ENCODE results near the gene KLHL5. TPM values are rescaled to one million over a fixed set of nuclear protein-coding genes. Genes with fewer than 3 reads are reported as not detected.

KLHL5 gene
- total RNA-seq, 2 experiments from 2014 or later: 34.4 to 59.8 TPM

DNA sequence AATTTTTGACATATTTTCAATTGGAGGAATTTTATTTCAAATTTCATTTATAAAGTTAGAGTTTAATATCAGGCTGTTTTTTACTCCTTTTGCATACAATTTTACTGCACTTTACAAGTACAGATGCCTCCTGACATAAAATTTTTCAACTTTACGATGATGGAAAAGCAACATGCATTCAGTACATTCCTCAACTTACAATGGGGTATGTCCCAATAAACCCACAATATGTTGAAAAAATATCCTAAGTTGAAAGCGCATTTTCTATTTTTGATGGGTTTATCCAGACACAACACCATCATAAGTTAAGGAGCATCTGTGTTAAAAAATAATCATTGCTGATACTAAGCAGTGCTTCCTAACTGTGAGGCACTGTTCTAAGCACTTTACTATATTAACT is 4.3 kb downstream of the KLHL5 start:
- intact Hi-C loops (cut with micrococcal nuclease; ENCODE audit: unreplicated experiment): no loop called here
- TF ChIP-seq EZH2phosphoT487 (IDR thresholded peaks at IDR 0.05; ENCODE audit: borderline replicate concordance, low read depth, low read length) (no peak), CTCF (conservative IDR thresholded peaks at IDR 0.05; ENCODE audit: low read length) (no peak)
- ChIA-PET CTCF (ENCODE audit: unreplicated experiment) (no interaction called here), POLR2A (interaction anchor here (0.7 to 1.5 kb wide), 3 partner anchors 8 to 41 kb away, joined by 3 read pairs; no protein-coding TSS in a partner anchor)
- Histone ChIP-seq H3K4me2 (ENCODE audit: low read length) (no peak overlapping the region), H3K9me3 (ENCODE audit: low read length) (no peaks in the 10 kb centered on the region), H3K79me2 (ENCODE audit: insufficient read depth, low read depth, low read length) (peaks cover 10% of the 10 kb centered on the region; the same call in 1 of the 2 replicates), H3K9me2 (ENCODE audit: insufficient read depth, low read length) (no peaks in the 10 kb centered on the region), H3K36me3 (ENCODE audit: insufficient read depth, low read length) (no peaks in the 10 kb centered on the region), H3K27ac (ENCODE audit: low read depth, low read length, poor library complexity, severe bottlenecking) (no peak overlapping the region), H4K20me1 (ENCODE audit: insufficient read depth, low read length) (no peaks in the 10 kb centered on the region), H2AFZ (ENCODE audit: low read length) (no peak overlapping the region), H3K4me1 (ENCODE audit: insufficient read depth, low read length, poor library complexity, severe bottlenecking) (no peaks in the 10 kb centered on the region), H3K4me3 (ENCODE audit: low read depth, low read length, poor library complexity, severe bottlenecking) (no peak overlapping the region)
- no TSS peak for BruUV-seq (replicated peaks)
- no peak for DNase-seq (ENCODE audit: low spot score)

- H3K4me2 ChIP-seq (ENCODE audit: low read length): no peak overlapping the region
- no peak overlapping the region for H3K4me3 ChIP-seq (ENCODE audit: low read depth, low read length, poor library complexity, severe bottlenecking)
- BruUV-seq (replicated peaks): no TSS peak
- no peaks in the 10 kb centered on the region for H4K20me1 ChIP-seq (ENCODE audit: insufficient read depth, low read length)
- H3K27ac ChIP-seq (ENCODE audit: low read depth, low read length, poor library complexity, severe bottlenecking): no peak overlapping the region
- H3K79me2 ChIP-seq (ENCODE audit: insufficient read depth, low read depth, low read length): peaks cover 10% of the 10 kb centered on the region; the same call in 1 of the 2 replicates
- no peak for DNase-seq (ENCODE audit: low spot score)
- no peak for TF ChIP-seq EZH2phosphoT487 (IDR thresholded peaks at IDR 0.05; ENCODE audit: borderline replicate concordance, low read depth, low read length)
- no peak for TF ChIP-seq CTCF (conservative IDR thresholded peaks at IDR 0.05; ENCODE audit: low read length)
- no peak overlapping the region for H2AFZ ChIP-seq (ENCODE audit: low read length)
- H3K4me1 ChIP-seq (ENCODE audit: insufficient read depth, low read length, poor library complexity, severe bottlenecking): no peaks in the 10 kb centered on the region
- H3K9me3 ChIP-seq (ENCODE audit: low read length): no peaks in the 10 kb centered on the region
- H3K36me3 ChIP-seq (ENCODE audit: insufficient read depth, low read length): no peaks in the 10 kb centered on the region
- intact Hi-C loops (cut with micrococcal nuclease; ENCODE audit: unreplicated experiment): no loop called here
- ChIA-PET POLR2A (interaction anchor here (0.7 to 1.0 kb wide), 3 partner anchors 9 to 200 kb away, joined by 3 read pairs; no protein-coding TSS in a partner anchor), CTCF (ENCODE audit: unreplicated experiment) (no interaction called here)
- no peaks in the 10 kb centered on the region for H3K9me2 ChIP-seq (ENCODE audit: insufficient read depth, low read length)
Observed at GRCh38 chr4:39067031-39067430, 5.0 kb downstream of the KLHL5 start.

DNA sequence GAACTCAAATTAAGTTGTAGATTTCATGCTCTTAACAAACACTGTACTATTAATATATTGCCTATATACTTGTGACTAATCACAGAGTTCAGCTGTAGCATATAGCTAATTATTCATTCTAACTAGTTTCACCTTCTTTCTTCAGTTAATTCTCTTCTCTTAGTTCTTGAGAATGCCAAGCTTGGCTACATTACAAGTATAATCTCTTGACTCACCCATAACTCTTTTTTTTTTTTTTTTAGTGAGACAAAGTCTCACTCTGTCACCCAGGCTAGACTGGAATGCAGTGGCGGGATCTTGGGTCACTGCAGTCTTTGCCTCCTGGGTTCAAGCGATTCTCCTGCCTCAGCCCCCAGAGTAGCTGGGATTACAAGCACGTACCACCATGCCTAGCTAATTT is 5.4 kb downstream of the KLHL5 start:
- Histone ChIP-seq H3K4me3 (ENCODE audit: low read depth, low read length, poor library complexity, severe bottlenecking) (no peak overlapping the region), H3K9me2 (ENCODE audit: insufficient read depth, low read length) (no peaks in the 10 kb centered on the region), H3K9me3 (ENCODE audit: low read length) (no peaks in the 10 kb centered on the region), H3K36me3 (ENCODE audit: insufficient read depth, low read length) (no peaks in the 10 kb centered on the region), H4K20me1 (ENCODE audit: insufficient read depth, low read length) (no peaks in the 10 kb centered on the region), H3K79me2 (ENCODE audit: insufficient read depth, low read depth, low read length) (peaks cover 10% of the 10 kb centered on the region; the same call in 1 of the 2 replicates), H3K4me2 (ENCODE audit: low read length) (no peak overlapping the region), H3K4me1 (ENCODE audit: insufficient read depth, low read length, poor library complexity, severe bottlenecking) (no peaks in the 10 kb centered on the region), H3K27ac (ENCODE audit: low read depth, low read length, poor library complexity, severe bottlenecking) (no peak overlapping the region), H2AFZ (ENCODE audit: low read length) (no peak overlapping the region)
- no peak for TF ChIP-seq CTCF (conservative IDR thresholded peaks at IDR 0.05; ENCODE audit: low read length)
- no peak for TF ChIP-seq EZH2phosphoT487 (IDR thresholded peaks at IDR 0.05; ENCODE audit: borderline replicate concordance, low read depth, low read length)
- no TSS peak for BruUV-seq (replicated peaks)
- intact Hi-C loops (cut with micrococcal nuclease; ENCODE audit: unreplicated experiment): no loop called here
- no peak for DNase-seq (ENCODE audit: low spot score)
- ChIA-PET POLR2A (interaction anchor here (0.9 to 1.0 kb wide), 3 partner anchors 13 to 201 kb away, joined by 3 to 4 read pairs (median 4); no protein-coding TSS in a partner anchor), CTCF (ENCODE audit: unreplicated experiment) (no interaction called here)

Data from OCI-LY7 (cell line).